NCI-H2227 treated with DMSO at 0.1 percent for 48 hours (cell line): ENCODE measurements around the gene NARS2.

Experiments used
- DNase-seq: peaks from one replicate; lab custom pipeline; 2025; lab: John Stamatoyannopoulos, UW

Gene NARS2

DNA sequence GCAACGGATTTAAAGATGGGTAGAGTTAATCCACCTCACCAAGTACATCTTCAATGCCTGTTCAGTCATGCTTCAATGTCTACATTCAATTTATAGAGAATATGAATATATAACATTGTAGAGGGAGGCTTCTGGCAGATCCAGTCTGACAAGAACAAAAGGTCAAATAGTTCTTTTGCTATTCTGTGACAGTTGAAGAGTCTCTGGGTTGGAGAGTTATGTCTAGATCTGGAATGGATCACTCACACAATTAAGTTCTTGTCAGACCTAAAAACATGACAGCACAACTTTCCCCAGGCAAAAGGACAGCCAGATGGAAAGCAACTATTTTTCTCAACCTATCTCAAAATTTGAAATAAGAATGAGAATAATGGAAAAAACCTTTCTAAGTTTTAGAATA lies 141.7 kb downstream of the NARS2 start:
- no peak for DNase-seq

DNA sequence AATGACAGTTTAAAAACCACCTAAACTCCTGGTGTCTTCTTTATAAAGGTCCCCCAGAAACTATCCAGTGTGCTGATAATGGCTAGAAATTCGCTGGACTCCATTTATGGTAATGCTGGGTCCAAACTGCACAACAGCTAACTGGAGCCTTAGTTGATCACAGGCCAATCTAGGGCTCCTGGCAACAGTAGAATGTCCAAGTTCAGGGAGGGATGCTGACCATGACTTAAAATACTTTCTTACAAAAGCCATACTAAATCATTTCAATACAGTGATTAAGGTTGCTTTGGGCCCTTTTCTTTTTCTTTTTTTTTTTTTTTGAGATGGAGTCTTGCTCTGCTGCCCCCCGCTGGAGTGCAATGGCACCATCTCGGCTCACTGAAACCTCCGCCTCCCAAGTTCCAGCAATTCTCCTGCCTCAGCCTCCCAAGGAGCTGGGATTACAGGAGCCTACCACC lies 142.6 kb downstream of the NARS2 start:
- peak; percentile 2 for DNase-seq

DNA sequence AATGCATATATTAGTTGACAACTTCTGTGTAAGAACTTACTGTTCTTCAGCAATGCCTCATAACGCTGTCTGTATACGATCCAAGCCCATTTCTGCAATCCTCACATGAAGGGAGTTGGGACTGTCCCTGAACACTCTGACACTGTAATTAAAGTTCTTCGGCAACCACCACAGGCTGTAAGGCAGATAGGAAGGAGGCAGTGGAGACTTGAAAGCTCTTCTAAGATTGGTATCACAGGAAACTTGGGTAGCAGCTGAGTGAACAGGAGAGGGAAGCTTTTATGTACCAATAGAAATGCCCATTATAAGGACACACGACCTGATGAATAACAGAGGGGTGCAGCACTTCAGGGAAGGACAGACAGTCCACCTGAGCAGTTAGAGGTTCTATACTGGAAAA lies 145.0 kb downstream of the NARS2 start:
- DNase-seq: peak; percentile 45

DNA sequence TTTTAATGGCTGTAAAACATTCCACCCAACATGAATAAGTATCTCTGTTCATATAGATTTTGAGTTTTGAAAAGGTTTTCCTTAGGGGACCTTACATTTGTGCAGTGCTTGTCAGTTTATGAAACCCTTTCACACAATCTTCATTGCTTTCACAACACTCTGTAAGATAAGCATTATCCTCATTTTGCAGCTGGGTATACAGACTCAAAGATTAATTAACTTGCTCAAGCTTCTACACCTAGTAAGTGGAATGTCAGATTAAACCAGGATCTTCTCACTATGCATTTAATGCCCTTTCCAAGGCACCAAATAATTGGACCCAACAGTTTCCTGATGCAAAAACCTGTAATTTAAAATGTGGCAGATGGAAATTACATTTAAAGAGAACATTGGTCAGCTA lies 145.5 kb downstream of the NARS2 start:
- DNase-seq: peak; percentile 45

DNA sequence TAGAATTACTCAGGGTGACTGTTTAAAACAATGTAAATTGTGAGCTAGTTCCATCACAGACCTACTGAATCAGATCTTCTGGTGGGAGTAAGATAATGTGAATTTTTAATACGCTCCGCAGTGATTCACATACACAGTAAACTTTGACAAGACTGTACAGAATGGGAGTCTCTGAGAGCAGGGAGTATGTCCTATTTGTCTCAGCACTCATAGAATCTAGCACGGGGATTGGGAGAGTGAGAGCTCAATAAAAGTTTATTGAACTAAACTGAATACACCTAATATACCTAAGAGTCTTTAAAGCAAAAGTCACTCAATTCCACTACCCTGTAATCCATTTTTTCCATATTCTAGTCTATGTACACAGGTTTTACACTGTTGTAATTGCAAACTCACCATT lies 145.9 kb downstream of the NARS2 start:
- no peak for DNase-seq

DNA sequence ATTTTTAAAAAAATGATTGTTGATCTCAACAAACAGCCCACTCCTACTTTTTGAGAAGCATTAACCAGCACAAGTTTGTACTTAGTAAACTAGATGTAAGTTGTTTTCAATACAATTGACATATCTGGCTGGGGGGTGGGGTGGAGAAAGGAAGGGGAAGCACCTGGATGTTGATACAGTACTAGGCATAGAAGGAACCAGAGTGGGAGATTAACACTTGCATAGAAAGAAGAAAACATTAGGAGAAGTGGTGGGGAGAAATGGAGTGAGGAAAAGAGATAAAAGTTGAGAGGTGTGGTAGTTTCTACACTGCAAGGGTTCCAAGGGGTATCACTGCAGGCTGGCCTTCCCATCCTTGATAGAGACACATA lies 146.4 kb downstream of the NARS2 start:
- no peak for DNase-seq

DNA sequence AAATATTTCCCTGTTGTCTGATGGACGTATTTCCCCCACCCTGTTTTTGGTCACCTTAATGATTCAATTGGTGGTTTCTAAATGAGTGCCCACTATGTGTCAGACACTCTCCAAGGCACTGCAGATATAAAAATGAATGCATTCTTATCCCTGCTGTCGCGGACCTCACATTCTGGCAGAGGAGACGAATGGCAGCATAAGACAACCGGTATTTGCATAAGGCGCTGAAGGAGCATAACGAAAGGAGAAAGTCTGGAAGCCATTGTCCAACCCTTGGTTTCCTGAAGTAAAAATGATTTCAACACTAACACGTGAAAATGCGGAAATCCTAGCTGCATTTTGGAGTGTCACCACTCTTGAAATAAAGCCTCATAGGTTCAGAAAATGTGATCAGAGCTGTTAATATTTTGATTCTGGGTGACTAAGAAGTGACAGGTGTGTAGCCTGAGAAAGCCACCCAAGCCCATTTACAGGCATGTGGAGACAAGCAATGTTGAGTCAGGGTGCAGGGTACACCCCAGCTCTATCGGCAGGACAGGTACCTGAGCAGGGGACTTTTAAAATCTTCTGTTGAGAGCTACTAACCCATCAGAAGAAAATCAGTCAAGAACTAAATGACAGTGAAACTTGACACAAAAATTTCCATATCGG lies 146.9 kb downstream of the NARS2 start:
- no peak for DNase-seq

DNA sequence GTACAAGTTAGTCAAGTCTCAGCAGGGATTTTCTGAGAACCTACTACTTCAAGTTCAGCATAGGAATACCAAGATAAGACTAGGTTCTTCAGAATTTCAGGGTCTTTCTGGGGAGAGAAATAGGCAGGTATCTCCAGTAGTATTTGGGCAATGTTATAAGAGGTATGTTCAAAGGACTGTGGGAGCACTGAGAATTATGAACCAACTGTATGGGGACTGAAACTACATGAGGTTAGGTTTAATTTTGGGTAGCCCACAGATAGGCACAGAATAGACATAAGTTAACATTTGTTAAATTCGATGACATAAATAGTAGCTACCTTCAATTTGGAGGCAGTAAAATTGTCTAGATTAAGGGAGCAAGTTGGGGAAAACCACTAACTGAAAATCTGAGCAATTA lies 147.8 kb downstream of the NARS2 start:
- no peak for DNase-seq

DNA sequence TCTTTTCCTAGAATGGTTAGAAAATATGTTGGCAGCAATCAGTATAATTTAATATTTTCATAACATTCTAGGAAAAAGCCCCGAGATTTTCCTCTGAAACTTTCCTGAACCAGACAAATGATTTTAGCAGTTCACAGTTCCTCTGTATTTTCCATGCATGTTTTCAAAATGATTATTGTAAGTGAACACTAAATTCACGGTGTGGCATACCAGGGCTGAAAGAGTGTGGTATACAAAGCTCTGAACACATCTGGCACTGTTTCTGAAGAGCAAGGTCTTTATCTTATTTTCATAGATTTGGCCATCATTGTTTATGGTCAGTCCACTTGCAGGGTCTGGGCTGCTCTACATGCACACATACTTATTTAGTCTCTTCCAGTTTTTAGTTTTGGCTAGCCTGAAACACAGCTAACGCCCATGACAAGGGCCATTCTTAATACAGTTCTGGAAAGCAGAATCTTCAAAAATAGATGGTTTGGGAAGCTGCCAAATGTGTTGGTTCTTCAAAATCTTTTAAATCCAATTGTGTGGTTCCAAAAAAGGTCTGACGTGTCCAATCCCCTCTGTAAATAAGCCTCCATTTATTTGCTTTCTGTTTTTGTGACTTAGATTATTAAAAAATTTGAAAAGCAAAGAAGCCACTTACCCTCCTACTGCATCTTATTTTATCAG lies 149.1 kb downstream of the NARS2 start:
- no peak for DNase-seq

DNA sequence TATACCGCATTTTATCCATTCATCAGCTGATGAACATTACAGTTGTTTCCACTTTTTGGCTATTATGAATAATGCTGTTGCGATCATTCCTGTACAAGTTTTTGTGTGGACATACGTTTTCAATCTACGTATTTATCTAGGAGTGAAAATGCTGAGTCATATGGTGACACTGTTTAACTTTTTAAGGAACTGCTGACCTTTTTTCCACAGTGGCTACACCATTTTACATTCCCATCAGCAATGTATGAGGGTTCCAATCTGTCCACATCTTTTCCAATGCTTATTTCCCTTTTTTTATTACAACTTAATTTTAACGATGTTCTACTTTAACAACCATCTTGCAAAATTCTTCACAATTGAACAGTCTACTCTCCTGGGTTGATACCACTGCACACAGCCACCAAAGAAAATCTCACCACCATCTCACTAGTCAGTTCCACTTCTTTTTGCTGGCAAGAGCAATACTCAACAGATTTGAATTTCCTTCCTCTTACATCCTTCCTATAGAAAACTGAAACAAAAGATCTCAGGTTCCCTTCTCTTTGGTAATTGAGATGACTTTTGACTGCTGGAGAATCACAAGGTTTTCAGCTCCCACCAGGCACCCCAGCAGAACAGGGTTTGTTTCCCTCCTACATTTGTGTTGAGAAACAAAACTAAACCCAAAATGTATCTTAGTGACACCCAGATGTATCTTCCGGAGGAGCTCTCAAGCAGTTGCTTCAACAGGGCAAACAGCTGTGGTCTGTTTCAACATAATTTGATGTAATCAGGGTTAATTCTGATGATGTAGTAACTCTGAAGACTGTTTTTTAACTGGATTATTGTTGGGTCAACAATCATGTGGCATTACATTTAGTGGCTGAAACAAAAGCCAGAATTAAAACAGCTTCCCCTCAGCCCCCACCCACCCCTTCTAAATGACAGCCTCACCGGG lies 150.1 kb downstream of the NARS2 start:
- DNase-seq: no peak

DNA sequence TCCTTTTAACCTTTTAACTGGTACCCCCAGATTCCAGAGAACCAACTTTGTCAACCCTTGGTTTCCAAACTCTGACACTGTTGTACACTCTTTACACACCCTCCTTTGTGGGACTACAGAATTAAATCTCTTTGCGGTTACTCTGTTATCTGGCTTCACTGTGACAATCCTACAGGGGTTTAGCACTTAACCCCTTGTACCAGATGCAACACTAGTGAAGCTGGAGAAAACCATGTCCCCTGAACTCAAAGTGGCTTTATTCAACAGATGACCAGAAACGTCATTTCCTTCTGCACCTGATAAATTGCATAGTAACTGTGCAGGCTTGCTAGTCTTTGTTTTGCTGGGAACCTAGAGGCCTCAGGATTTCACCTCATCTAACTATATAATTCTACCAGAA lies 151.4 kb downstream of the NARS2 start:
- DNase-seq: no peak

DNA sequence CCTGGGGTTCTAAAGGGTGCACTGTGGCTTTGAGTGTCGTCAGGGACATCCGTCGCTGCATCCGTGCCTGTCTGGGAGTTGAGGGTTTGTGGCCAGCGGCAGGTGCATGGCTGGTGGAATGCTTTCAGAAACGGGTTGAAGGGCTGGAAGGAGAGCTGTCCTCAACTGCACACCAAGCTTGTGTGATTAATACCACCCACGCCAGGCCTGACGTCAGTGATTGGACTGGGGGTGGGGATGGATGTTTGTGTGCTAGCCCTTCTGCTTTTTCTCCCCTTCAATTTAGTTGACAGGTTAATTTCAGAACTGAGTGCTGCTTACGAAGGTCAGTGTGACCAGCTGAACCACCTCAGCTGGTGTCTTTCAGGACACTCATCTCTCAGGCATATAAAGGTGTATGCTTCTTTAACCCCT lies 153.9 kb downstream of the NARS2 start:
- peak; percentile 87 for DNase-seq

DNA sequence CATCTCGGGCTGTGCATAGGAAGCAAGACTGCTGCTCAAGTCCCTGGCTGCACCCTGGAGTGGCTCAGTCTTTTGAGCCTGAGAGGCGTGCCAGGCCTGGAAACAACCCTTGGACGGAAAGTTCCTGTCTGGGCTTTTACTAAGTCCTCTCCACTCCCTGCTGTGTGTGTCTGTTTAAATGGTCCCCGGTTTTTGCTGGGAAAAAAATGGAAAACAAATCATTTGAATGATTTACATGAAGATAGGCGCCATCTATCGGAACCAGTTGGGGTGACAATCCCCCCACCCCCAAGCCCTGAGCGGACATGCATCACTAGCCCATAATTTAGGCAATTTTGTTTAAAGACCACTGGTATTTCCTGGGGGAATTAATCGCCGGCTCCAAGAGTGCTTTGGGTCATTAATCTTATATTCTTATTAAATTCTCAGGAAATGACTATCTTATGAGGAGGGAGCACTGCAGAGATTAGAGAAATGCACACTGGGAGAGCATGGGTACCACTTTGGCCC lies 154.4 kb downstream of the NARS2 start:
- DNase-seq: peak; percentile 89

DNA sequence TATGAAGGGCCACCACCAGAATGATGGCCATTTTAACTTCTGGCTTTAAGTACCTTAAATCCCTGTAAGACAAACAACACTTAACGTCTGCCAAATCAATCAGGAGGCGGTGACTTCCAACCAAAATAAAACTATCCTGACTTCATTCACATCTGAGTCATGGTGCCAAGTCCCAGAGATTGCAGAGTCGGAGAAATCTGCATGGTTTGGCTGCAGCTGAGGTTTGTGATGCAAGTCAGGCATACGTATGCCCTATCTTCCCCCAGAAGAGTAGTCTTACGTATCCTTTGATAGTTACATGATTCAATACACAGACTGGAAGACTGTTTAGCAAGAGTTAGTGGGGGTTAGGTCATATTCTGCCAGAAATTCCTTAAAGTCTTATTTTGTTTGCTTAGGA lies 155.3 kb downstream of the NARS2 start:
- peak; percentile 27 for DNase-seq

DNA sequence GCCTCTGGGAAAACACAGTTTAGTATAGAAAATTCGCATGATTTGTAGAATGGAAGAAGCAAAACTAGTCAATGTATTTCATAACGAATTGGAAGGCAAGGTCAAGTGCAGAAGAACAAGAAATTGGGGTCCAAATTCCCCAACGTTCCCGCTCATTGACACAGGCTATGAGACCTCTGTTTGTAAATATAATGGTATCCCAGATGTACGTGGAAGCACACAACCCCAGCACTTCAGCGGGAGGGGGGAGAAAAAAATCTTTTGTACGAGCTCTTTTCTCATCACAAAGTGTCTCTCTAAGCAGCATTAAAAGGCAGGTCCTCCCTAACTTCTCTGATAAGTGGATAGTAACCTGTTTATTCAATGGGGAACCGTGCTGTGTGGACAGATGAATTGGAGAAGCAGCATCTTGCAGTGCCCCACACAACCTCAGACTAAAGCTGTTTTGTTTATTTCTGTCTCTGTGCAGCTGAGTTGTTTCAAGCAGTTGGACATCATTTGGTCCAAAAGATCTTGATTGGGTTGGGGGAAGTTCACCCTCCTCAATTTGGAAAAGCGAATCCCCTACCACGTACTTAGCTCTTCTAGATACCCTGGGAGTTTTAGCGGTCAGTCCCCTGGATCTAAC lies 156.0 kb downstream of the NARS2 start:
- peak; percentile 28 for DNase-seq

DNA sequence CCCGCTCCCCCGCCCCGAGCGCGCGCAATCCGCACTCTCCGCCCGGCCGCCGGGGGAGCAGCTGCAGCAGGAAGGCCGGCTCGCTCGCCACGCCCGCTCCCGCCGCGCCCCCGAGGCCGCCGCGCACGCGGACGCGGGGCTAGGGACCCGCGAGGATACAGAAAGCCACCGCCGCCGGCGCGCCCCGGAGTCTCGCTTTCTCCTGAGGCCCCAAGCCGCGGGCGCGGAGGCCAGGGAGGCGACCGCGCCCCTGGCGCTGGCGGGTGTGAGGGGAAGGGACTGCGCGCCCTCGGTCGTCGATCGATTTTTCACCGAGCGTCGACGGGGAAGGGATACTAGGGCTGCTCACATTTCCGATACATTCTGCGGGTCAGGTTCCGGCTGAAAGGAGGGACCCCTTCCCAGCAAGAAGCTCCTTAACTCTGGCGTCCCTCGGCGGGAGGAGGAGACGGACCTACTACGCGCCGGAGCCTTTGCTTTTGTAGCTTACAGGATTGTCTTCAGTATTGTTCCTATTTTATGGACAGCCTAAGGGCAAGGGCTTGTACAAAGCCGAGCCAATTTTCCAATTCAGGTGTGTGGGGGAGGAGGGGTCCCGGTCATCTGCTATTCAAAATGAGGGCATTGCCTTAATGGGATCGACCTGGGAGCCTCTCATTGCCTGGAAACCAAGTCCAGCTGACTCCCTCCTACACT lies 156.6 kb downstream of the NARS2 start:
- DNase-seq: peak; percentile 81

DNA sequence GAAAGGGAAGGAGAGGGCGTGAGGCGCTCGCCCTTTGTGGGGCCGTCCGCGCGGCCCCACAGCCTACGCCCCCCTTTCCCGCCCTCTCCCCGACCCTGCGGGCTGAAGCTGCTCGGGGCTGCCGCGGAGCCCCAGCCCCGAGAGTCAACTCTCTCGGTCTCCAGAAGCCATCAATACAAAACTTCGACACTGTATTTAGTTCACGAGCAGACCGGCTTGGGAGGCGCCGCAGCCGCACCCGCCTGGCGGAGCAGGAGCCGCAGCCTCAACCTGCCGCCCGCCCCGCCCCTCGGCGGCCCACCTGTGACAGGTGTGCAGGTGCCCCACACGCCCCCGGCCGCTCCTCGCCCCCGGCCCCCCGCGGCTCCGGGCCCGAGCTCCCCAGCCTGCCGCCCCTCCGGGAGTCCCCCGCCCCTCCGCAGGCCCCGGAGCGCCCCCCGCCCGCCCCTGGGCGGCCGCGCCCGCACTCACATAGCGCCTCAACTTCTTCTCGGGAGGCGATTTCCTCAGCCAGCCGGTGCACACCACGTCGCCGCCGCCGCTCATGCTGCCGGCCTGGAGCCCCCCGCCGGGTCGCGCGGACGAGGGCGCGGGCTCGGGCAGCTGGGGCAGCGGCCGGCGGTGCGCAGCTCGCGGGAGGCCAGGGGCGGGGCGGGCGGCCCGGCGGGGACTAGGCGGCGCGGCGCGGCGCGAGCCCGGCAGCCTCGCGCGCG lies 157.3 kb downstream of the NARS2 start, which contains the start of gene GAB2:
Gene GAB2 (minus strand): TSS at position 646 of the 713 bp plus-strand sequence. CDS start 100 bp downstream, at position 546.
- no peak for DNase-seq

DNA sequence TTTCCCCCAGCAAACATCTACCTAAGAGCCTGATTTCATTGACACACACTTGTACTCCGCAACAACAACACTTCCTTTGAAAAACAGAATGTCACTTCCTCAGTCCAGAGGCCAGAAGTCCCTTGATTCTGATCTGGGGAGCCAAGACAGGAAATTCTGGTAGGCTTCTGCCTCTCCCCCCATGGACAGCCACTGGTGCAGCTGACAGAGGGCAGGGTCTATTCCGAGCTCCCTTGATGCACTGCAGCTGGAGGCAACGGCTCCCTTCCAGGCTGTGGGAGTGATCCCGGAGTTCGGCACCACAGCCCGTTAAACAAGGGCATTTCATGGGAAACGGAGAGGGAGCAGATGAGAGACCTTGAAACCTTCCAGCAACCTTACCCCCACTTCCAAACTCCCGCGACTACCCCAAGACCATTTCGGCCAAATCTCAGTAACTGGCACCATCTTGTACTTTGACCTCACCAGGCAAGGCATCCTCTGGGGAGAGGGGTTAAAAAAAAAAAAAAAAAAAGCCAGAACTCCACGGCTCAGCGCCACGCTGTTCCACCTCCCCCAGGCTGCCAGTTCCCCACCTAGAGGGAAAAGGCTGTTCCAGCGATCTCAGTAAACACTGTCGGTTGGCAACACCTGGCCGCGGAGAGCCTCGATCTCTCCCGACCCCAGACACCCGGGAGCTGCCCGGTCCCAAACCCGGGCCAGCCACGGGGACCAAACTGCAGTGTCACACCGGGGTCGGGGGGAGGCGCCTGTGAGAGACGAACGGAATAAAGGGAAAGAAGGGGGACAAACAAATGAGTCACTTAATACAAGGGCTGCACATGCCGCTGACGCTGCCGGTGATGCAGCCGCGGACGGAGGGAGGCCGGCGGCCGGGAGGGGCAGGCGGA lies 158.1 kb downstream of the NARS2 start:
- DNase-seq: peak; percentile 75

DNA sequence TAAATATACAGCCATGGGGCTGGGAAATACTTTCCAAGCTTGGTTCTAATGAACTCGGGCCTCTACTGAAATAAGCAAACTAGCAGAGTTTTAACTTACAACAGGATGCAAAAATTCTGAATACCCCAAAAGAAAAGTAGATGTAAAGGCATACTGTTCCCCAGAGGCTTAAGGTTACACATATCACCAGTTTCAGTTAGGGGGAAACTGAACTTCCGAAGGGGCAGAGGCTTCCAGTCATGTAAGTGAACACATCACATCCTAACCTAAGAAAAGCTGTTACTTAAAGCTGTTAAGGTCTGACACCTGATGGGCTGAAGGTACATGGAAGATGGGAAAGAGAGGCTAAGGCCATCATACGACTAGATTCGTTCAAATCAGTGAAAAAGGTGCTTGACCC lies 159.3 kb downstream of the NARS2 start:
- no peak for DNase-seq
